Measurements from ENCODE around the gene BLOC1S2.
A peak's percentile ranks its signal among the peaks of the same experiment; 100 is the strongest.
"Not testable (repeated sequence)": the region's sequence is repeated elsewhere in the genome, so short reads cannot be mapped to it uniquely, and the experiment has no call there.

BLOC1S2 gene

DNA sequence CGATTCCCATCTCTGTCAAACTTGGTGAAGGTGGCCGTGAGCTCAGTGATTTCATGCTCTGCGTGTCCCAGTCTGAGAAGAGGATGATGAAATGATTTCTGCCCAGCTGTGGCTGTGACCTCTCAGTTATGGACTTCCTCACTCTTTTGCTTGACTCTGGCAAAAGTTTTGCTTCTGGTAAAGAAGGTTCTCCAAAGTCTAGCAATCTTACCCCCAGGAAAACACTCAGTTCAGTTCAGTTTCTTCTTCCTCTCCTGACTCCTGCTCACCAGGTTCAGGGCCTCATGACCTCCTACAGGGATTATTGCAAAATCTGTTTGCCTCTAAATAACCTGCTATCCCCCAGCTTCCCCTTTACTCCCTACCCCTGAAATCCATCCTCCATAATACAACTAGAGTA, 4.9 kb upstream of the BLOC1S2 start:
- DNase-seq (ENCODE audit: low read depth in 2 of 2), result no peak

GRCh38 chr10:100289641-100290040, 3.2 kb upstream of the BLOC1S2 start:
- DNase-seq (ENCODE audit: low read depth in 2 of 2), result no peak

DNA sequence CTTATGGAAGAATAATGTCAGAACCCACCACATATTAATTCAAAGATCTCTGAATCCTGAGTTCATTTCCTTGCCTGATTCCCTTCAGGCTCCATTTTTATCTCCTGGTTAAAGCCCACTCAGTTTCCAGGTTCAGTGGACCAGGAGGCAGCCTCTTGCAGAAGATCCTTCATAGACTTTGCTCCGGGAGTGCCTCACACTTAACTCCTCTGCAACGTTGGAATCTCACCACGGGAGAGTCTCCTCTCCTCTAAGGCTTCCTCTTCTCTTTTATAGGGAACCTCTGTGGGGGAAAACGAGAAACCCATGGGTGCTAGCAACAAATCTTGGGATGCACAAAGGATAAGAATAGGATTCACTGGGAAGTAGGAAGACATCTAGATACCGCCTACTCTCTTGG, 1.7 kb upstream of the BLOC1S2 start:
- no peak for DNase-seq (ENCODE audit: low read depth in 2 of 2)

DNA sequence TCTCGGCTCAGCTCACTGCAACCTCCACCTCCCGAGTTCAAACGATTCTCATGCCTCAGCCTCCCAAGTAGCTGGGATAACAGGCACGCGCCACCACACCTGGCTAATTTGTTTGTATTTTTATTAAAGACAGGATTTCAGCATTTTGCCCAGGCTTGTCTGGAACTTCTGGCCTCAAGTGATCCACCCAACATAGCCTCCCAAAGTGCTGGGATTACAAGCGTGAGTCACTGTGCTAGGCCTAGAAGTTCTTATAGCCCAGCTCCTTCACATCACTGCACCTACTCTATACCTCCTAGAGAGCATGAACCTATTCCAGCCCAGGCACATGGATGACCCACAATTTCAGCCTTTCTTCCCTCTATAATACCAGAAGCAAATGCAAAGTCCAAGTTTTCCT, 1.3 kb upstream of the BLOC1S2 start:
- no peak for DNase-seq (ENCODE audit: low read depth in 2 of 2)

DNA sequence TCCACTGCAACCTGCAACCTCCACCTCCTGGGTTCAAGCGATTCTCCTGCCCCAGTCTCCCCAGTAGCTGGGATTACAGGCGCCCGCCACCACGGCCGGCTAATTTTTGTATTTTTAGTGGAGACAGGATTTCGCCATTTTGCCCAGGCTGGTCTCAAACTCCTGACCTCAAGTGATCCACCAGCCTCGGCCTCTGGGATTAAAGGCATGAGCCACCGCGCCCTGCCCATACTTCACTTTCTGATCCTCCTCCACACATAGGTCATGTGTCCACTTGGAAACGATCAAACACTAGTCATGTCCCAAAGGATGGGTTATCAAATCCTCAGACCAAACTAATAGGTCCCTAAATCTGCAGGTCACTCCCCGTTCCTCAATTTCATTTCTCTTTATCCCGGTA, 1.2 kb downstream of the BLOC1S2 start:
- DNase-seq (ENCODE audit: low read depth in 2 of 2), result not testable (repeated sequence)

GRCh38 chr10:100282907-100283306, 3.6 kb downstream of the BLOC1S2 start:
- DNase-seq (ENCODE audit: low read depth in 2 of 2), result no peak

- DNase-seq (ENCODE audit: low read depth in 2 of 2), result not testable (repeated sequence)
Observed at GRCh38 chr10:100276971-100277370, 9.5 kb downstream of the BLOC1S2 start.

GRCh38 chr10:100267239-100268104, 19.0 kb downstream of the BLOC1S2 start, which contains the start of gene CWF19L1:
TSS of gene CWF19L1 (minus strand) at chr10:100267638. CDS start at chr10:100267593, 45 bp downstream.
- DNase-seq (ENCODE audit: low read depth in 2 of 2), result peak; percentile 33 to 57

- DNase-seq (ENCODE audit: low read depth in 2 of 2), result no peak
Observed at GRCh38 chr10:100265821-100266485, 20.5 kb downstream of the BLOC1S2 start.

DNA sequence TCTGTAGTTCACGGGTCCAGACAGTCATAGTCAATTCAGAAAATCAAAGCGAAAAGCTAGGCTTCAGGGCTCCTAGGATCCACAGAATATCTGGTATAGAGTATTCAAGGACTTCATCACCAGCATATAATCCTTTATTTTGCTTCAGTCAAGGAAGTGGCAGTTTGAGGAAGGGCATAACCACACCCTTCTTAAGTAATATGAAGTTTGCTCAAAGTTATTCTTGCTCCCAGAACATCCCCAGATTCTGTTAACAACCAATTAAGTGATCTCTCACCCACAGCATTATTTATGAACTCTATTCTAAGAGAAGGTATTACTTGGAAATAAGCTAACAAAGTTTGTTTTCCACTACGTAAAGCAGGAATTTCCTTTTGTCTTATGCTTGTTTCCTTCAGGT, 32.3 kb downstream of the BLOC1S2 start:
- DNase-seq (ENCODE audit: low read depth in 2 of 2), result no peak

GRCh38 chr10:100253041-100253440, 33.4 kb downstream of the BLOC1S2 start:
- no peak for DNase-seq (ENCODE audit: low read depth in 2 of 2)

- DNase-seq (ENCODE audit: low read depth in 2 of 2), result no peak
Observed at GRCh38 chr10:100248820-100249219, 37.7 kb downstream of the BLOC1S2 start.

- no peak for DNase-seq (ENCODE audit: low read depth in 2 of 2)
Observed at GRCh38 chr10:100245484-100246220, 40.8 kb downstream of the BLOC1S2 start.

GRCh38 chr10:100239851-100240250, 46.6 kb downstream of the BLOC1S2 start:
- no peak for DNase-seq (ENCODE audit: low read depth in 2 of 2)

DNA sequence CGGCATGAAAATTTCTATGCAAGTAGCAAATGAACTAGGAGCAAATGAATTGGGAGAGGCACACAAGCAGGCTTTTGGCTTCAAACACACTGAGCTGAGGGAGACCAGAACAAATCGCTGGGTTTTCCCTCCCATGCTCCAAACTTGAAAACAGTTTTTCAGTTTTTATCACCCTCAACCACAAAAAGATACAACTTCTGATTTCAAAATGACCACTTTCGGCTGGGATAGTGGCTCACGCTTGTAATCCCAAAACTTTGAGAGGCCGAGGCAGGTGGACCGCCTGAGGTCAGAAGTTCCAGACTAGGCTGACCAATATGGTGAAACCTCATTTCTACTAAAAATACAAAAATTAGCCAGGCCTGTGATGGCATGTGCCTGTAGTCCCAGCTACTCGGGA, 48.1 kb downstream of the BLOC1S2 start:
- DNase-seq (ENCODE audit: low read depth in 2 of 2), result no peak

- no peak for DNase-seq (ENCODE audit: low read depth in 2 of 2)
Observed at GRCh38 chr10:100232101-100232500, 54.4 kb downstream of the BLOC1S2 start.

GRCh38 chr10:100229819-100230422, 56.6 kb downstream of the BLOC1S2 start:
- no peak for DNase-seq (ENCODE audit: low read depth in 2 of 2)

- no peak for DNase-seq (ENCODE audit: low read depth in 2 of 2)
Observed at GRCh38 chr10:100223879-100224278, 62.6 kb downstream of the BLOC1S2 start.
